ENCODE data around the gene CA9.

Gene CA9

DNA sequence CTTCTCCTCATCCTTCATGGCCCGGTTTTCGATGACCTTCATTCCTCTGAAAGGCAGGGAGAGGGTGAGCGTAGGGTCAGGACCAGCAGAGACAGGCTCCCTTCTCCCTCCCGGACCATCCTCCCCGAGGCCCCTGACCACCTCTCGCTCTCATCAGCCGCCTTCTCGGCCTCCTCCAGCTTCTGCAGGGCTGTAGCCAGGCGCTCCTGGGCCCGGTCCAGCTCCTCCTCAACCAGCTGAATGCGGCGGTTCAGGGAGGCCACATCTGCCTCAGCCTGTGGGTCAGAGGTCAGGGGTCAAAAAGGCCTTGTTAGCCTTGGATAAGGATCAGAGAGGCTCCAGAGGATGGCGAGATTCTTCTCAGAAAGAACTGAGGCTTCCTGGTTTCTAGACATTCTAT, 11.8 kb downstream of the CA9 start:
- TF ChIP-seq, protein P1, sequence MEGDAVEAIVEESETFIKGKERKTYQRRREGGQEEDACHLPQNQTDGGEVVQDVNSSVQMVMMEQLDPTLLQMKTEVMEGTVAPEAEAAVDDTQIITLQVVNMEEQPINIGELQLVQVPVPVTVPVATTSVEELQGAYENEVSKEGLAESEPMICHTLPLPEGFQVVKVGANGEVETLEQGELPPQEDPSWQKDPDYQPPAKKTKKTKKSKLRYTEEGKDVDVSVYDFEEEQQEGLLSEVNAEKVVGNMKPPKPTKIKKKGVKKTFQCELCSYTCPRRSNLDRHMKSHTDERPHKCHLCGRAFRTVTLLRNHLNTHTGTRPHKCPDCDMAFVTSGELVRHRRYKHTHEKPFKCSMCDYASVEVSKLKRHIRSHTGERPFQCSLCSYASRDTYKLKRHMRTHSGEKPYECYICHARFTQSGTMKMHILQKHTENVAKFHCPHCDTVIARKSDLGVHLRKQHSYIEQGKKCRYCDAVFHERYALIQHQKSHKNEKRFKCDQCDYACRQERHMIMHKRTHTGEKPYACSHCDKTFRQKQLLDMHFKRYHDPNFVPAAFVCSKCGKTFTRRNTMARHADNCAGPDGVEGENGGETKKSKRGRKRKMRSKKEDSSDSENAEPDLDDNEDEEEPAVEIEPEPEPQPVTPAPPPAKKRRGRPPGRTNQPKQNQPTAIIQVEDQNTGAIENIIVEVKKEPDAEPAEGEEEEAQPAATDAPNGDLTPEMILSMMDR (conservative IDR thresholded peaks at IDR 0.05; ENCODE audit: control insufficient read depth, insufficient read depth, low read depth, low read length): no peak
- H3K4me3 ChIP-seq (ENCODE audit: control insufficient read depth, low read depth, low read length): no peak overlapping the region

GRCh38 chr9:35686222-35687203, 12.8 kb downstream of the CA9 start:
- peak; percentile 79 for DNase-seq (ENCODE audit: low read depth)
- peak overlapping the region; percentile 96 for H3K4me3 ChIP-seq (ENCODE audit: control insufficient read depth, low read depth, low read length)
- TF ChIP-seq, protein P1 (conservative IDR thresholded peaks at IDR 0.05; ENCODE audit: control insufficient read depth, insufficient read depth, low read depth, low read length): no peak

More for the DNA sequence above, 11.8 kb downstream of the CA9 start:
- DNase-seq (ENCODE audit: low read depth): no peak

- H3K4me3 ChIP-seq (ENCODE audit: control insufficient read depth, low read depth, low read length): peak overlapping the region; percentile 96
- TF ChIP-seq, protein P1 (conservative IDR thresholded peaks at IDR 0.05; ENCODE audit: control insufficient read depth, insufficient read depth, low read depth, low read length): no peak
- DNase-seq (ENCODE audit: low read depth): no peak
Observed at GRCh38 chr9:35687306-35687705, 13.6 kb downstream of the CA9 start.

DNA sequence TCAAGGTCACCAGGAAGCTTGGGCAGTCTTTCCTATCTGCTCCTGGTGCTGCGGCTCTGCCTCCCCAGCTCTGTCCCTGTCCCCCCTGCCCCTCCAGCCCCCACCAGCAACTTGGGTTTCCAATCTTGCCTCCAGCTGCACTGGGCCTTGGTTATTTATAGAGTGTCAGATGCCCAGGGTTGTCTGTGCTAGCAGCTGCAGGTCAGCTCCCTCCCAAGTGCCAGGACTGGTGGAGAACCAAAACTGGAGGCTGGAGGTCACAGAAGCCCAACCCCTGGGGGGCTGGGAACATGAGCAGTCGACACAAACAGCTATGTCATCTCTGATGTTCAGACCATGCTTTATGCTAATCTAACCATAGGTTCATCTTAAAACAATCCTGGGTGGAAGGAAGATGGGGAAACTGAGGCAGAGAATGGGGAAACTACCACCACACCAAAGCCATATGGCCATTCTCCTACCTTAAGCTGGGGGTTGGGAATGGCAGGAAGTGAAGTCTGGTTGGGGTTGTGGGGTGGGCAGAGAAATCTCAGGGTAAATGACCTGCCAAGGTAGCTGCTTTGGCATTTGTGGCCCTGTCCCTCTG, 14.3 kb downstream of the CA9 start:
- peak overlapping the region; percentile 96 for H3K4me3 ChIP-seq (ENCODE audit: control insufficient read depth, low read depth, low read length)
- no peak for DNase-seq (ENCODE audit: low read depth)
- TF ChIP-seq, protein P1 (conservative IDR thresholded peaks at IDR 0.05; ENCODE audit: control insufficient read depth, insufficient read depth, low read depth, low read length): no peak

GRCh38 chr9:35688558-35689541, 15.1 kb downstream of the CA9 start:
- peak; percentile 95 for DNase-seq (ENCODE audit: low read depth)
- TF ChIP-seq, protein P1 (conservative IDR thresholded peaks at IDR 0.05; ENCODE audit: control insufficient read depth, insufficient read depth, low read depth, low read length): no peak
- peak overlapping the region; percentile 96 for H3K4me3 ChIP-seq (ENCODE audit: control insufficient read depth, low read depth, low read length)
